Sigmoid colon (tissue), 4 donors: ENCODE results near the gene NIN.

Experiments used
- EP300 ChIP-seq, 4 donors: sonication (generic); formaldehyde crosslinking; IDR thresholded peaks; one replicate each; pipeline ENCODE4 v1.6.1; 2017; ENCODE audit warnings: antibody characterized with exemption in 4 of 4
- POLR2A ChIP-seq, 2 donors: fragments of 450-650 bp; IDR thresholded peaks; one replicate each; pipeline ENCODE4 v1.6.1; 2016; ENCODE audit warnings: antibody characterized with exemption in 2 of 2, mild to moderate bottlenecking in 2 of 2, moderate library complexity in 2 of 2
- POLR2AphosphoS5 ChIP-seq, 4 donors: sonication (generic); formaldehyde crosslinking; IDR thresholded peaks; one replicate each; pipeline ENCODE4 v1.6.1; 2017; ENCODE audit warnings: antibody characterized with exemption in 4 of 4
- TF ChIP-seq, protein P1 (sequence below), 4 experiments: fragments of 450-650 bp in 3 of 4; fragments of 200-600 bp in 1 of 4; IDR thresholded peaks; one replicate each; pipeline ENCODE4 v1.5.1; 2016 to 2019; ENCODE audit warnings: antibody characterized with exemption in 4 of 4, mild to moderate bottlenecking in 3 of 4, moderate library complexity in 2 of 4

DNA sequence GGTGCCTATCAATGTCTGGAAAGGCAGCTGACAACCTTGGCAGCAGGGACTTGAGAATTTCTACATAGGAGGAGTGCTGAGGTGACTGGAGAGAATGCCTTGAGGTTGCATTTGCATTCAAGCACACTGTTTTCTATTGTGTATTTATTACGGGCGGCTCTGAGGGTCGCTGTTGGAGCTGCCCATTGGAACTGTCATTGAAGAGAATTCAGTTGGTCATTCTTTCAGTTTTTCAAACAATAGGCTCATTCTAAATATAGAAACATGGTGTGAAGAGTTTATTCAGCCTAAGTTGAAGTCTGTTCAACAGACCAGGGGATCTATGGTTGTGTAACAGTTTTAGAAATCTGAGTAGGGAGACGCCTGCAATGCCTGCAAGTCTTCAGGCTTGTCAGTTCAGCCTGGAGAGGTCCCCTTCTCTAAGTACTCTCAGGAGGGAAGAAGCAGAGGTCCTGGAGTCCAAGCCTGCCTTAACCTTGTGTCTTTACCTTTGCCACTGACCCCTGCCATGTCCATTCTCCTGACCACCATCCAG lies 31.1 kb upstream of the NIN start:
- no peak for TF ChIP-seq POLR2AphosphoS5 (IDR thresholded peaks at IDR 0.05)
- TF ChIP-seq POLR2A (IDR thresholded peaks at IDR 0.05), result no peak
- TF ChIP-seq, protein P1, sequence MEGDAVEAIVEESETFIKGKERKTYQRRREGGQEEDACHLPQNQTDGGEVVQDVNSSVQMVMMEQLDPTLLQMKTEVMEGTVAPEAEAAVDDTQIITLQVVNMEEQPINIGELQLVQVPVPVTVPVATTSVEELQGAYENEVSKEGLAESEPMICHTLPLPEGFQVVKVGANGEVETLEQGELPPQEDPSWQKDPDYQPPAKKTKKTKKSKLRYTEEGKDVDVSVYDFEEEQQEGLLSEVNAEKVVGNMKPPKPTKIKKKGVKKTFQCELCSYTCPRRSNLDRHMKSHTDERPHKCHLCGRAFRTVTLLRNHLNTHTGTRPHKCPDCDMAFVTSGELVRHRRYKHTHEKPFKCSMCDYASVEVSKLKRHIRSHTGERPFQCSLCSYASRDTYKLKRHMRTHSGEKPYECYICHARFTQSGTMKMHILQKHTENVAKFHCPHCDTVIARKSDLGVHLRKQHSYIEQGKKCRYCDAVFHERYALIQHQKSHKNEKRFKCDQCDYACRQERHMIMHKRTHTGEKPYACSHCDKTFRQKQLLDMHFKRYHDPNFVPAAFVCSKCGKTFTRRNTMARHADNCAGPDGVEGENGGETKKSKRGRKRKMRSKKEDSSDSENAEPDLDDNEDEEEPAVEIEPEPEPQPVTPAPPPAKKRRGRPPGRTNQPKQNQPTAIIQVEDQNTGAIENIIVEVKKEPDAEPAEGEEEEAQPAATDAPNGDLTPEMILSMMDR (IDR thresholded peaks at IDR 0.05), result no peak
- no peak for TF ChIP-seq EP300 (IDR thresholded peaks at IDR 0.05)
